ENCODE results near the gene HDAC10. TPM values are rescaled to one million over a fixed set of nuclear protein-coding genes. Genes with fewer than 3 reads are reported as not detected.

Gene HDAC10
- total RNA-seq, 6 donors from 2014 or later: 33.0 to 202 (median 53.1) TPM

GRCh38 chr22:50285568-50286229 is 34.6 kb upstream of the HDAC10 start:
- Histone ChIP-seq H3K9me3 (no peaks in the 10 kb centered on the region), H3K4me3 (no peak overlapping the region), H3K36me3 (peaks cover 42 to 95% (median 90%) of the 10 kb centered on the region in 4 donors), H3K27me3 (no peaks in the 10 kb centered on the region), H3K4me1 (peaks cover 2 to 45% (median 18%) of the 10 kb centered on the region in 4 donors), H3K27ac (peak overlapping the region in 2 of 4 donors; percentile 42 to 49)
- no peak for ATAC-seq (ENCODE audit: low FRiP score in 2 of 2)
- no peak for DNase-seq
- 95 to 98% methylated on average over 8 to 22 of the region's 34 CpGs for WGBS, 2 donors
- TF ChIP-seq POLR2AphosphoS5 (IDR thresholded peaks at IDR 0.05): no peak
- no peak for TF ChIP-seq POLR2A (IDR thresholded peaks at IDR 0.05)
- TF ChIP-seq CTCF (IDR thresholded peaks at IDR 0.05): no peak
- no peak for TF ChIP-seq EP300 (IDR thresholded peaks at IDR 0.05)

DNA sequence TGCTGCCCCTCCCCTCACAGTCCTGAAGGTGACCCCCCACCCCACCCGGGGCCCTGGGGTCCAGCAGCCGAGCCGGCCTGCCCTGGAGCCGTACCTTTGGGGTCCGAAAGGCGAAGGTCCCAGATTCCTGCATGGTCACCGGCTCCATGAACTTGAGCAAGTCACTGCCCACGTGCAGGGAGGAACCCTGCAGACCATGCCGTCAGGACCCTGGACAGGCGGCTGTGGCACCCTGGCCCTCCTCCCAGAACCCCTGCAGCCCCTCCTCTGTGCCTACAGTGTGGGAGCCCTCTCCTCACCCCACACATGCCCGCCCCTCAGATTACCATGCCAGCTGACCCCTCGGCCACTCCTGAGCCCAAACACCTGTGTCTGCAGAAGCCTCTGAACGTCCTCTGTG is 33.4 kb upstream of the HDAC10 start:
- Histone ChIP-seq H3K36me3 (peaks cover 39 to 97% (median 92%) of the 10 kb centered on the region in 4 donors), H3K4me3 (no peak overlapping the region), H3K27ac (peak overlapping the region in 2 of 4 donors; percentile 58 to 84), H3K27me3 (no peaks in the 10 kb centered on the region), H3K9me3 (no peaks in the 10 kb centered on the region), H3K4me1 (peaks cover 2 to 44% (median 19%) of the 10 kb centered on the region in 4 donors)
- WGBS, 2 donors: 76 to 81% methylated on average over 2 to 7 of the region's 13 CpGs
- DNase-seq (no peak), ATAC-seq (ENCODE audit: low FRiP score in 2 of 2) (no peak)
- no peak for TF ChIP-seq EP300 (IDR thresholded peaks at IDR 0.05)
- TF ChIP-seq POLR2AphosphoS5 (IDR thresholded peaks at IDR 0.05): no peak
- TF ChIP-seq CTCF (IDR thresholded peaks at IDR 0.05): no peak
- TF ChIP-seq POLR2A (IDR thresholded peaks at IDR 0.05): no peak

- Histone ChIP-seq H3K4me3 (no peak overlapping the region), H3K27ac (peak overlapping the region in 2 of 4 donors; percentile 74 to 84)
- 90 to 93% methylated on average over 6 to 20 of the region's 30 CpGs for WGBS, 2 donors
These were observed 32.8 kb upstream of the HDAC10 start for GRCh38 chr22:50283821-50284220.

GRCh38 chr22:50282361-50283155 is 31.5 kb upstream of the HDAC10 start:
- Histone ChIP-seq H3K27ac (peak overlapping the region; percentile 72 to 84 (median 78)), H3K36me3 (peaks cover 32 to 97% (median 92%) of the 10 kb centered on the region in 4 donors), H3K4me1 (peaks cover 2 to 42% (median 19%) of the 10 kb centered on the region in 4 donors), H3K9me3 (no peaks in the 10 kb centered on the region), H3K4me3 (peak overlapping the region in 2 of 4 donors; percentile 3), H3K27me3 (no peaks in the 10 kb centered on the region)
- WGBS, 2 donors: 67 to 74% methylated on average over 13 to 37 of the region's 45 CpGs
- ATAC-seq (ENCODE audit: low FRiP score in 2 of 2) (peak; percentile 34 to 89), DNase-seq (peak in 1 of 2 donors; percentile 89)
- no peak for TF ChIP-seq CTCF (IDR thresholded peaks at IDR 0.05)
- TF ChIP-seq POLR2A (IDR thresholded peaks at IDR 0.05): peak in 1 of 4 donors; percentile 20
- TF ChIP-seq EP300 (IDR thresholded peaks at IDR 0.05): peak in 1 of 4 donors; percentile 81
- TF ChIP-seq POLR2AphosphoS5 (IDR thresholded peaks at IDR 0.05): peak; percentile 14 to 42

More at GRCh38 chr22:50283821-50284220, 32.8 kb upstream of the HDAC10 start:
- DNase-seq (no peak), ATAC-seq (ENCODE audit: low FRiP score in 2 of 2) (no peak)
- Histone ChIP-seq H3K4me1 (peaks cover 2 to 42% (median 19%) of the 10 kb centered on the region in 4 donors), H3K36me3 (peaks cover 34 to 97% (median 92%) of the 10 kb centered on the region in 4 donors), H3K9me3 (no peaks in the 10 kb centered on the region), H3K27me3 (no peaks in the 10 kb centered on the region)
- no peak for TF ChIP-seq POLR2AphosphoS5 (IDR thresholded peaks at IDR 0.05)
- no peak for TF ChIP-seq EP300 (IDR thresholded peaks at IDR 0.05)
- no peak for TF ChIP-seq POLR2A (IDR thresholded peaks at IDR 0.05)
- no peak for TF ChIP-seq CTCF (IDR thresholded peaks at IDR 0.05)
